Naive thymus-derived CD8-positive, alpha-beta T cell (primary cell): ENCODE data around the gene S100A10. TPM values are rescaled to one million over a fixed set of nuclear protein-coding genes. Genes with fewer than 3 reads are reported as not detected.

ENCODE experiments used
- ATAC-seq, 2 donors: fragments of 150-1000 bp; cut with Tn5 transposase in 1 of 2; sonication (Bioruptor Pico), chemical (Tn5 transposase) in 1 of 2; 1 replicate in 1 of 2; 2 replicates in 1 of 2; pipeline ENCODE4 v1.10.0; 2021; ENCODE audit warnings: mild to moderate bottlenecking in 2 of 2, moderate library complexity in 2 of 2
- POLR2A ChIA-PET: fragments of 350-600 bp; sonication (Branson Sonifier 250); formaldehyde crosslinking; loops from one replicate; lab custom pipeline; 2021; ENCODE audit warnings: antibody characterized with exemption; lab: Charles Lee
- DNase-seq, 10 donors: peaks; one replicate each; pipeline versions ENCODE4 v3.0.0 to v3.0.0-alpha.2; 2020 to 2022
- H3K27ac Mint-ChIP-seq, 10 donors: one replicate each; pipeline ENCODE4 v1.8.0; 2020 to 2022; ENCODE audit warnings: mild to moderate bottlenecking in 10 of 10, mixed read lengths in 10 of 10, moderate library complexity in 4 of 10, inconsistent platforms in 1 of 10
- H3K27me3 Mint-ChIP-seq, 5 donors: one replicate each; pipeline ENCODE4 v1.8.0; 2021 to 2022; ENCODE audit warnings: mixed read lengths in 5 of 5
- H3K36me3 Mint-ChIP-seq, 3 donors: one replicate each; pipeline ENCODE4 v1.8.0; 2020 to 2022; ENCODE audit warnings: mixed read lengths in 3 of 3, mild to moderate bottlenecking in 2 of 3, inconsistent platforms in 1 of 3
- H3K4me1 Mint-ChIP-seq, 4 donors: one replicate each; pipeline ENCODE4 v1.8.0; 2021 to 2022; ENCODE audit warnings: mixed read lengths in 4 of 4
- H3K4me3 Mint-ChIP-seq, 10 donors: one replicate each; pipeline ENCODE4 v1.8.0; 2020 to 2022; ENCODE audit warnings: mild to moderate bottlenecking in 10 of 10, mixed read lengths in 10 of 10, moderate library complexity in 6 of 10, inconsistent platforms in 1 of 10
- H3K9me3 Mint-ChIP-seq, 9 donors: one replicate each; pipeline ENCODE4 v1.8.0; 2020 to 2022; ENCODE audit warnings: mixed read lengths in 9 of 9, mild to moderate bottlenecking in 3 of 9, inconsistent platforms in 1 of 9, moderate library complexity in 1 of 9
- polyA plus RNA-seq, 3 donors: library from polyadenylated mRNA; unstranded; fragments of 300-500 nt; fragmentation: Illumina TruSeq; gene quantifications; one replicate each; pipeline ENCODE4 v1.2.3, GENCODE V29; 2021
- total RNA-seq, 8 experiments: library from RNA in 2 of 8; stranded (reverse) in 2 of 8; gene quantifications; one replicate each; pipeline ENCODE4 v1.2.3 and lab custom pipeline; 2021 to 2026

The S100A10 gene
- total and polyA plus RNA-seq, 5 experiments from 2014 or later = 198 to 783 (median 629) TPM

DNA sequence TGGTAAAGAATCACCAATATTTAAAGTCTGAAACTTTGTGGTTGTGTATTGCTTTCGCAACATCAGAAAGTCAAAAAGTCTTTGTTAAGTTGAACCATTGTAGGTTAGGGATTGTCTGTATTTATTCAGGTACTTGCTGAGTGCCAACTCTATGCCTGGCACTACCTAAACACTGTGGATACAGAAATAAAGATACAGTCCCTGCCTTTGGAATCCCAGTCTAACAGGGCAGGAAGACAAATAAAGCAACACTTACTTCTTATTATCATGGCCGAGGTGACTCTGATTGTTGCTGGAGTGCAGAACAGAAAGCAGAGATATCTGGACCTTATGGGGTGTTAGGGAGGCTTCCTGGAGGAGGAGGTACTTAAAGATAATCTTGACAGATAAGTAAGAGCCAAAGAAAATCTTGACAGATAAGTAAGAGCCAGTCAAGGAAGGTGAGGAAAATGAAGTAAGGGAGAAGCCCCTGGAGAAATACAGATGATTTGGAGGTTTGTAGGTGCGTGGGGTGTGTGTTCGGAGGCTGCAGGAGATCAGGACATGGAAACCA lies 11.8 kb upstream of the S100A10 start:
- peaks cover 3 to 18% (median 12%) of the 10 kb centered on the region in 5 donors for H3K27me3 Mint-ChIP-seq
- no peak for ATAC-seq

GRCh38 chr1:152003846-152004442 lies 10.3 kb upstream of the S100A10 start:
- ATAC-seq (no peak), DNase-seq (no peak)
- Mint-ChIP-seq H3K4me3 (no peak overlapping the region), H3K27me3 (peaks cover 2 to 18% (median 7%) of the 10 kb centered on the region in 5 donors), H3K9me3 (no peaks in the 10 kb centered on the region), H3K27ac (peak overlapping the region in 1 of 10 donors; percentile 17), H3K4me1 (peaks cover 0 to 5% (median under 1%) of the 10 kb centered on the region in 4 donors), H3K36me3 (no peaks in the 10 kb centered on the region)
- POLR2A ChIA-PET = no interaction called here

More for the DNA sequence above, 11.8 kb upstream of the S100A10 start:
- H3K4me1 Mint-ChIP-seq = peaks cover 0 to 5% (median under 1%) of the 10 kb centered on the region in 4 donors
- DNase-seq = no peak
- no peaks in the 10 kb centered on the region for H3K36me3 Mint-ChIP-seq
- no peak overlapping the region for H3K27ac Mint-ChIP-seq
- no peaks in the 10 kb centered on the region for H3K9me3 Mint-ChIP-seq
- POLR2A ChIA-PET = no interaction called here
- H3K4me3 Mint-ChIP-seq = no peak overlapping the region

GRCh38 chr1:152002960-152003359 lies 9.3 kb upstream of the S100A10 start:
- Mint-ChIP-seq H3K4me1 (peaks cover 0 to 5% (median under 1%) of the 10 kb centered on the region in 4 donors), H3K36me3 (no peaks in the 10 kb centered on the region), H3K9me3 (no peaks in the 10 kb centered on the region), H3K4me3 (no peak overlapping the region), H3K27me3 (peaks cover 2 to 18% (median 7%) of the 10 kb centered on the region in 5 donors), H3K27ac (no peak overlapping the region)
- DNase-seq (no peak), ATAC-seq (no peak)
- POLR2A ChIA-PET = no interaction called here

DNA sequence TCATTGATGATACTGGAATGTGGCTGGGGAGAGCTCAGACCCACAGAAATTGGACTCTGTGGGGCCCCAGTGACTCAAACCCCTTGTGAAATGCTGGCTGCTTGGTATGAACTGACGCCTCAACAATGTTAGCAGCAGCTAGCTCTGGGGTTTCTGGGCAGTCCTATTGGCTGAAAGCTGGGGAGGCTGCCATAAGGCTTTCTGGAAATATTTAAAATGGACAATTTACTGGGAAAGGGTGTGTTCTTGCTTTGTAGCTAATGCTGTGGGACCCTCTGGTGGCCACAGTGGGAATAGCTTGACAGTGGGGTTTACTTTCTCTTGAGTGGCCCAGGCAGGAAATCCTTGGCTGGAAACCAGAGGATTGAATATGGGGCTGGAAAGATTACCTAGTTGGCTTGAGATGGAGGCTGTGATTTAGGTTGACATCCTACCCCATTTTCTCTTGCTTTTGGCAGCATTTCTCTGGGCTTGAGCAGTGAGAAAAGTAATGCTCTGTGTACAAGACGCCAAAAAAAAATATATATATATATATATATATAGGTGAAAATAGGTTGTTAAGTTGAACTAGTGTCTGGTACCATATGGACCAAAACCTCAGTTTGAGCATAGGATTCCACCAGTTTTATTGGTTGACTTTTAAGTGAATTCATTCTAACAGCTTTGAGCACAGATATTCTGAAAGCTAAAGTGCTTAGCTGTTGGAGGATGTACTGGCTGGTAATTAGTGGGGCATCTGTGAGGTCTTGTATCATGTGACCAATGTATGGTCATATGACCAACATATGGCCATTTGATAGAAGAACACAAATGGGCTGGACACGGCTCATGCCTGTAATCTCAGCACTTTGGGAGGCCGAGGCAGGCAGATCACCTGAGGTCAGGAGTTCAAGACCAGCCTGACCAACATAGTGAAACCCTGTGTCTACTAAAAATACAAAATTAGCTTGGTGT lies 8.2 kb upstream of the S100A10 start:
- no peaks in the 10 kb centered on the region for H3K9me3 Mint-ChIP-seq
- no peak overlapping the region for H3K27ac Mint-ChIP-seq
- ATAC-seq (peak; percentile 77 to 81), DNase-seq (peak; percentile 56 to 86 (median 70))
- no peak overlapping the region for H3K4me3 Mint-ChIP-seq
- H3K27me3 Mint-ChIP-seq = peaks cover 2 to 18% (median 7%) of the 10 kb centered on the region in 5 donors
- POLR2A ChIA-PET = interaction anchor here (0.5 to 1.7 kb wide), 4 partner anchors 32 to 148 kb away, joined by 3 to 10 read pairs (median 6); no protein-coding TSS in a partner anchor
- H3K36me3 Mint-ChIP-seq = no peaks in the 10 kb centered on the region
- peaks cover 0 to 5% (median under 1%) of the 10 kb centered on the region in 4 donors for H3K4me1 Mint-ChIP-seq

GRCh38 chr1:152000964-152001630 lies 7.4 kb upstream of the S100A10 start:
- POLR2A ChIA-PET = interaction anchor here (0.5 to 1.7 kb wide), 5 partner anchors 33 to 147 kb away, joined by 3 to 10 read pairs (median 4); partner anchors contain the start of gene S100A11
- H3K4me1 Mint-ChIP-seq = peaks cover 0 to 5% (median under 1%) of the 10 kb centered on the region in 4 donors
- H3K27me3 Mint-ChIP-seq = peaks cover 2 to 18% (median 7%) of the 10 kb centered on the region in 5 donors
- DNase-seq (no peak), ATAC-seq (no peak)
- H3K9me3 Mint-ChIP-seq = no peaks in the 10 kb centered on the region
- H3K27ac Mint-ChIP-seq = no peak overlapping the region
- H3K4me3 Mint-ChIP-seq = no peak overlapping the region
- H3K36me3 Mint-ChIP-seq = no peaks in the 10 kb centered on the region

- DNase-seq (no peak), ATAC-seq (no peak)
- no peak overlapping the region for H3K4me3 Mint-ChIP-seq
- H3K27me3 Mint-ChIP-seq = peaks cover 2 to 11% (median 7%) of the 10 kb centered on the region in 5 donors
- H3K36me3 Mint-ChIP-seq = no peaks in the 10 kb centered on the region
- POLR2A ChIA-PET = interaction anchor here (1.1 to 2.1 kb wide), 2 partner anchors 31 to 94 kb away, joined by 3 to 7 read pairs; no protein-coding TSS in a partner anchor
- H3K4me1 Mint-ChIP-seq = peaks cover 5 to 11% (median 8%) of the 10 kb centered on the region in 4 donors
- H3K9me3 Mint-ChIP-seq = no peaks in the 10 kb centered on the region
- no peak overlapping the region for H3K27ac Mint-ChIP-seq
Measured at GRCh38 chr1:151998611-151999362, 5.1 kb upstream of the S100A10 start.

- POLR2A ChIA-PET = interaction anchor here (2.1 kb wide), 1 partner anchor 30 kb away, joined by 7 read pairs; no protein-coding TSS in a partner anchor
- H3K9me3 Mint-ChIP-seq = no peaks in the 10 kb centered on the region
- no peaks in the 10 kb centered on the region for H3K36me3 Mint-ChIP-seq
- DNase-seq (no peak), ATAC-seq (no peak)
- no peak overlapping the region for H3K4me3 Mint-ChIP-seq
- H3K27me3 Mint-ChIP-seq = peaks cover 0 to 3% (median 2%) of the 10 kb centered on the region in 5 donors
- peak overlapping the region in 1 of 10 donors; percentile 5 for H3K27ac Mint-ChIP-seq
- peaks cover 9 to 21% (median 17%) of the 10 kb centered on the region in 4 donors for H3K4me1 Mint-ChIP-seq
Measured at GRCh38 chr1:151997284-151997570, 3.6 kb upstream of the S100A10 start.

DNA sequence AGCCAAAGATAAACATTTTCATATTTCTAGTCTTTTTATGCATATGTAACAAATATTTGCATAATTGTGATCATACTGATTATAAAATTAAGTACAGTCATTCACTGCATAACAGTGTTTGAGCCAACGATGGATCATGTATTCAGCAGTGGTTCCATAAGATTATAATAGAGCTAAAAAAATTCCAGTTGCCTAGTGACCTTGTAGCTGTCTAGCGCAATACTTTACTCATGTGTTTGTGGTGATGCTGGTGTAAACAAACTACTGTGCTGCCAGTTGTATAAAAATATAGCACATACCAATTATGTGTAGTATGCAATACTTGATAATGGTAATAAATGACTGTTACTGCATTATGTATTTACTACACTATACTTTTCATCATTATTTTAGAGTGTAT lies 2.1 kb upstream of the S100A10 start:
- Mint-ChIP-seq H3K9me3 (no peaks in the 10 kb centered on the region), H3K27me3 (no peaks in the 10 kb centered on the region), H3K36me3 (no peaks in the 10 kb centered on the region), H3K4me1 (peaks cover 11 to 34% (median 32%) of the 10 kb centered on the region in 4 donors), H3K4me3 (no peak overlapping the region), H3K27ac (peak overlapping the region in 2 of 10 donors; percentile 13 to 20)
- POLR2A ChIA-PET = interaction anchor here (2.7 kb wide), 1 partner anchor 27 kb away, joined by 18 read pairs; no protein-coding TSS in a partner anchor
- ATAC-seq (no peak), DNase-seq (no peak)

DNA sequence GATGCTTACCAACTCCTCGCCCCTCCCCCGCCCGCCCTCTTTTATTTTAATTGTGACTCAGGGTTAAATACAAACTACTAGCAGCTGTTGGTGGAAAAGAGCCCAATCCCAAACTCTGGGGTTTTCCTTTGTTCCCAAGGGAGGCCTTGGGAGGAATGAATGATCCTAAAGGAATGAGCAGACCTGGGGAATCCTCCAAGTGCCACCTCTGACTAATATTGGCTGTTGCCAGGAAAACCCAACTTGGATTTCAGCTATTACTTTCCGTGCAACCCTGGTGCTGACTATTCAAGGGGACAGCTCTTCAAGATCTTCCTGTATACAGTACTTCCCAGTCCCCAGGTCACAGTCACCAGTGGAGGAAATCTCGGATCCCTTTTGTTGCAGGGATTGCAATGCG lies 1.3 kb upstream of the S100A10 start:
- ATAC-seq (no peak), DNase-seq (no peak)
- Mint-ChIP-seq H3K27me3 (no peaks in the 10 kb centered on the region), H3K36me3 (no peaks in the 10 kb centered on the region), H3K4me3 (peak overlapping the region in 9 of 10 donors; percentile 13 to 71 (median 52)), H3K4me1 (peaks cover 18 to 42% (median 40%) of the 10 kb centered on the region in 4 donors), H3K27ac (peak overlapping the region in 9 of 10 donors; percentile 45 to 91 (median 80)), H3K9me3 (no peaks in the 10 kb centered on the region)
- POLR2A ChIA-PET = interaction anchor here (1.2 to 2.7 kb wide), 3 partner anchors 26 to 96 kb away, joined by 5 to 18 read pairs (median 7); no protein-coding TSS in a partner anchor

DNA sequence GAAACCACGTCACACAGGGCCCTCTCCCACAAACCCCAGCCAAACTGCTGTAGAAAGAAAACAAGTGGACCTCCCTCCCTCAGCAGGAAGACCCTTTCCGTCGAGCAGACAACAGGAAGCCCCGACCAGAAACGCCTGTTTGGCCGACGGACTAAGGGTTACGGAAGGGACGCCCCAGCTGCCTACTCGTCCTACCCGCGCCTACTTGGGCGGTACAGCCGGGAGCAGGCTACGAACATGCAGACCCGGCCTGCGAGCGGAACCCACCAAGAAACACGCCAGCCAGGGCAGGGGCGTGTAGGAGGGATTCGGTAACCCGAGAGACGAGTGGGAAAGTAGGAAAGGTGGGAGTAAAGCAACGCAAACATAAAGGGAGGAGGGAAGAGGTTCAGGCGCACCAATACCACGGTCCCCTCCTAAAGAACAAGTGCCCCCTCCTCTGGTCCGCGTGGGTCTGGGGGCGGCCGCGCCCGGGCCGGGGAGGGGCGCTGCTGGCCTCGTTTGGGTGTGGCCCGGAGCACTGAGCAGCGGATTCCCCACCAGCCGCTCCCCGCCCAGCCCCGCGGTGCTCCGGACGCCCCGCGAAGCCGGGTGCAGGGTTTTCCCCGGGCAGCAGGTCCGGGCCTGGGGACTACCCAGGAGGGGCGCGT lies 450 bp downstream of the S100A10 start:
- Mint-ChIP-seq H3K4me1 (peaks cover 31 to 60% (median 57%) of the 10 kb centered on the region in 4 donors), H3K4me3 (peak overlapping the region; percentile 93 to 99 (median 96))

More for the DNA sequence above, 450 bp downstream of the S100A10 start:
- DNase-seq (peak in 9 of 10 donors; percentile 11 to 65 (median 34)), ATAC-seq (peak; percentile 41 to 49)
- POLR2A ChIA-PET = interaction anchor here (0.5 to 1.6 kb wide), 11 partner anchors 9 to 382 kb away, joined by 3 to 10 read pairs (median 5); no protein-coding TSS in a partner anchor
- Mint-ChIP-seq H3K36me3 (no peaks in the 10 kb centered on the region), H3K27ac (peak overlapping the region; percentile 87 to 98 (median 94)), H3K9me3 (no peaks in the 10 kb centered on the region), H3K27me3 (no peaks in the 10 kb centered on the region)
